Keratinocyte (primary cell): ENCODE measurements around the gene AQP11.

Experiments
- CTCF ChIP-seq, 3 experiments: IDR thresholded peaks in 1 of 3; conservative IDR thresholded peaks in 1 of 3; optimal IDR thresholded peaks in 1 of 3; 2 replicates in 2 of 3; 3 replicates in 1 of 3; pipeline versions ENCODE3 to v1.5.1; 2011; ENCODE audit warnings: low read length in 3 of 3, mild to moderate bottlenecking in 3 of 3, moderate library complexity in 2 of 3, control low read depth in 1 of 3, inconsistent platforms in 1 of 3; ENCODE audit not compliant: insufficient read depth in 2 of 3; ENCODE audit errors: extremely low read depth in 1 of 3
- EZH2 ChIP-seq: IDR thresholded peaks from one replicate; pipeline ENCODE4 v1.6.1; 2012; ENCODE audit warnings: inconsistent platforms, mild to moderate bottlenecking, low read length, moderate library complexity

GRCh38 chr11:77642228-77642627 is 52.5 kb downstream of the AQP11 start:
- TF ChIP-seq CTCF (optimal IDR thresholded peaks at IDR 0.05 in 1 of 3, IDR thresholded peaks at IDR 0.05 in 1 of 3, conservative IDR thresholded peaks at IDR 0.05 in 1 of 3; ENCODE audit: extremely low read depth in 1 of 3, insufficient read depth in 2 of 3, low read length in 3 of 3) (no peak), EZH2 (no peak)
